Adrenal gland (tissue), 12 donors: ENCODE data around the gene PFKFB1. TPM values are rescaled to one million over a fixed set of nuclear protein-coding genes. Genes with fewer than 3 reads are reported as not detected.

Source experiments
- DNase-seq, 7 donors: peaks; one replicate each; pipeline ENCODE4 v3.0.0-alpha.2; 2019 to 2020
- H3K27ac ChIP-seq, 5 donors: fragments of 200-600 bp; sonication (generic) in 4 of 5; 1 replicate in 3 of 5; 2 replicates in 2 of 5; pipeline versions ENCODE4 v1.5.1 to v1.8.0; 2016 to 2020; ENCODE audit warnings: mild to moderate bottlenecking in 1 of 5
- H3K27me3 ChIP-seq: fragments of 200-600 bp; 2 replicates; pipeline ENCODE4 v1.8.0; 2021
- H3K36me3 ChIP-seq, 2 donors: fragments of 200-600 bp; replicated peaks in 1 of 2; 1 replicate in 1 of 2; 2 replicates in 1 of 2; pipeline versions ENCODE4 v1.5.1 to v1.8.0; 2018 to 2022
- H3K4me1 ChIP-seq, 2 donors: fragments of 200-600 bp; replicated peaks in 1 of 2; 1 replicate in 1 of 2; 2 replicates in 1 of 2; pipeline versions ENCODE4 v1.5.1 to v1.8.0; 2018 to 2021
- H3K4me3 ChIP-seq, 4 donors: fragments of 200-600 bp; sonication (generic) in 3 of 4; one replicate each; pipeline ENCODE4 v1.5.1; 2016 to 2018
- H3K9me3 ChIP-seq, 3 donors: fragments of 200-600 bp; sonication (generic) in 1 of 3; replicated peaks in 1 of 3; 1 replicate in 2 of 3; 2 replicates in 1 of 3; pipeline versions ENCODE4 v1.5.1 to v1.8.0; 2016 to 2021
- POLR2A ChIP-seq, 2 donors: fragments of 450-650 bp; IDR thresholded peaks; one replicate each; pipeline ENCODE4 v1.6.1; 2017; ENCODE audit warnings: antibody characterized with exemption in 2 of 2, mild to moderate bottlenecking in 2 of 2, moderate library complexity in 1 of 2
- WGBS, 4 donors: extraction: QIAGEN DNeasy Blood & Tissue Kit in 2 of 4; methylation state at CpG; one replicate each; pipeline versions ENCODE4 v1.1.5 to v1.1.7; 2013 to 2017; 5-methylcytosine and 5-hydroxymethylcytosine counted together
- intact Hi-C, 2 donors: fragments of 100-400 bp; cut with DNase I; formaldehyde crosslinking; loops; one replicate each; pipeline versions ENCODE4 v1.14.1 to v1.15.0; 2022 to 2023
- polyA plus RNA-seq, 3 donors: library from polyadenylated mRNA; stranded (reverse); fragments of 200-250 nt in 2 of 3; fragments of 350-450 nt in 1 of 3; fragmentation: Illumina TruSeq in 1 of 3; extraction: RNeasy Lipid Tissue Mini Kit (QIAGEN cat#74804) in 1 of 3; gene quantifications; one replicate each; pipeline ENCODE4 v1.2.3, GENCODE V29; 2013 to 2014
- total RNA-seq, 9 donors: library from RNA; depleted of rRNA in 4 of 9; stranded (reverse); fragments of >200 nt in 4 of 9; fragments of 120-200 nt in 1 of 9; fragmentation: NEBNext Ultra II Directional in 1 of 9; extraction: Animal tissue kit (Norgen Biotek cat#: 25700) in 1 of 9; gene quantifications; one replicate each; pipeline versions ENCODE4 v1.1.0 to v1.2.4, GENCODE V29; 2013 to 2023
- TF ChIP-seq, protein P1 (sequence below), 6 experiments: fragments of 450-650 bp in 4 of 6; fragments of 200-600 bp in 2 of 6; sonication (generic) in 1 of 6; IDR thresholded peaks; 1 replicate in 5 of 6; 2 replicates in 1 of 6; pipeline versions ENCODE4 v1.5.1 to v1.8.0; 2016 to 2021; ENCODE audit warnings: antibody characterized with exemption in 6 of 6, mild to moderate bottlenecking in 2 of 6, moderate library complexity in 1 of 6
- donor health status: healthy with polysubstance abuse.
- donor health status: Bipolar disorder and iron deficiency.
- donor health status: DM: yes; HTN: yes; CAD: no.
- donor health status: DM: no; HTN: no; CAD: no.
- donor health status: DM: no; HTN: no; CAD: no.
- donor health status: DM: yes; HTN: yes; CAD: no.

The PFKFB1 gene
- total and polyA plus RNA-seq, 12 donors, result 0.25 to 4.1 (median 0.41) TPM; not detected in 3

DNA sequence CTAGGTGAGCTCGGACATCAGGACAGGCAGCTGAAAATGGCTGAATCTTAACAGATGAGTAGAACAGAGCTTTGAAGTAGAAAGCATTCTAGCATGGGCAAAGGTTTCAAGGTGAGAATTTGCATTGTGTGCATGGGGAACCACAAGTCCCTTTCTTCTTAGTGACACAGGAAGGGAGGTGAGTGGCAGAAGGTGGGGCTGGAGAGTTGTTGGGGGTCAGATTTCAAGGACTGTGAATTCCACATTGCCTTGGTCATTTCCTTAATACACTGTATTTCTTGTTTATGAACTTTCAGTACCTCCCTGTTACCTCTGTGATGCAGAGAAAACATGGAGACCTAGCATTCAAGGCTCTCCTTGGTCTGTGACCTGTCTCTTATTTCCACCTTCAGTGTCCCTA is 10.2 kb upstream of the PFKFB1 start:
- H3K4me1 ChIP-seq, result peaks cover 0 to 7% of the 10 kb centered on the region in 2 donors
- intact Hi-C loops, result no loop called here

DNA sequence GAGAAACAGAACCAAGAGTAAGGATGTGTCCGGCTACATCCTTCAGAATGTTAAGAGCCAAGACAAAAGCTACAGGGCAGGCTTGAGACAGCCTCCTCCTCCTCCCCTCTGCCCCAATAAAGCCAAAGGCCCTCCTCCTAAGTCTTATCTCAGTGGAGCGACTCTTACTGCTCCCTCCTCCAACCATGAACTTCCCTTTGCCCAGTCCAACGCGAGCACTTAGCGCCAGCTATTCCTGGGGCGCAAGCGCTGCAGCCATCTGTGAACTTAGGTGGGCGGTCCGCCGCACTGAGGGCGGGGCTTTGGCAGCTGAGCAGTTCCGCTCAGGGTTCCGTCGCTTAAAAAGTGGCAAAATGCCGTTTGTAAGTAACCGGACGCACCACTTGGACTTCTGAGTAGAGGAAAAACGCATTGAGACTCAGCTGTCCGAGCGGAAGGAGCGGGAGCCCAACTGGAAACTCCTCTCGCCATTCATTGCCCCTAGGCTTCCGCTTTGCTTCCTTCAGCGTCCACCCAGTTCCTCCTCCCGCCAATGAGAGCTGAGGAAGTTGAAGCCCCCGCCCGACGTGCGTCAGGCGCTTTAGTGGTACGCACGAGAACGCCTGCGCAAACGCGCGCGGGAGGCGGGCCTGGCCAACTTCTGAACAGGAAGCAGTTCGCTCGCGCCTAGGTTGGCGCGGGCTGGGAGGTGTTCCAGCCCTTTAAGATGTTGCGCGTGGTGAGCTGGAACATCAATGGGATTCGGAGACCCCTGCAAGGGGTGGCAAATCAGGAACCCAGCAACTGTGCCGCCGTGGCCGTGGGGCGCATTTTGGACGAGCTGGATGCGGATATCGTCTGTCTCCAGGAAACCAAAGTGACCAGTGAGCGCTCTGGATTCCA is 6.0 kb upstream of the PFKFB1 start, which contains the start of gene APEX2:
Gene APEX2 (plus strand): TSS at position 647 of the 882 bp plus-strand sequence. CDS start 60 bp downstream, at position 707.
- no peaks in the 10 kb centered on the region for H3K9me3 ChIP-seq
- peaks cover 0 to 7% of the 10 kb centered on the region in 2 donors for H3K4me1 ChIP-seq
- H3K36me3 ChIP-seq, result no peaks in the 10 kb centered on the region
- H3K27me3 ChIP-seq, result no peaks in the 10 kb centered on the region
- peak within 1 kb of the TSS in 3 of 4 donors; percentile 25 to 64 (median 49) for H3K4me3 ChIP-seq
- peak within 1 kb of the TSS; percentile 37 to 91 (median 89) for H3K27ac ChIP-seq
- WGBS, 4 donors, result 0 to 54% (median 16%) methylated on average over 29 to 55 of the region's 55 CpGs
- peak; percentile 87 to 96 (median 93) for DNase-seq
- TF ChIP-seq, protein P1, sequence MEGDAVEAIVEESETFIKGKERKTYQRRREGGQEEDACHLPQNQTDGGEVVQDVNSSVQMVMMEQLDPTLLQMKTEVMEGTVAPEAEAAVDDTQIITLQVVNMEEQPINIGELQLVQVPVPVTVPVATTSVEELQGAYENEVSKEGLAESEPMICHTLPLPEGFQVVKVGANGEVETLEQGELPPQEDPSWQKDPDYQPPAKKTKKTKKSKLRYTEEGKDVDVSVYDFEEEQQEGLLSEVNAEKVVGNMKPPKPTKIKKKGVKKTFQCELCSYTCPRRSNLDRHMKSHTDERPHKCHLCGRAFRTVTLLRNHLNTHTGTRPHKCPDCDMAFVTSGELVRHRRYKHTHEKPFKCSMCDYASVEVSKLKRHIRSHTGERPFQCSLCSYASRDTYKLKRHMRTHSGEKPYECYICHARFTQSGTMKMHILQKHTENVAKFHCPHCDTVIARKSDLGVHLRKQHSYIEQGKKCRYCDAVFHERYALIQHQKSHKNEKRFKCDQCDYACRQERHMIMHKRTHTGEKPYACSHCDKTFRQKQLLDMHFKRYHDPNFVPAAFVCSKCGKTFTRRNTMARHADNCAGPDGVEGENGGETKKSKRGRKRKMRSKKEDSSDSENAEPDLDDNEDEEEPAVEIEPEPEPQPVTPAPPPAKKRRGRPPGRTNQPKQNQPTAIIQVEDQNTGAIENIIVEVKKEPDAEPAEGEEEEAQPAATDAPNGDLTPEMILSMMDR (IDR thresholded peaks at IDR 0.05), result no peak
- TF ChIP-seq POLR2A (IDR thresholded peaks at IDR 0.05), result peak; percentile 50 to 74
- intact Hi-C loops, result no loop called here

More for the DNA sequence above, 10.2 kb upstream of the PFKFB1 start:
- Histone ChIP-seq H3K27me3 (no peaks in the 10 kb centered on the region), H3K4me3 (no peak overlapping the region), H3K9me3 (no peaks in the 10 kb centered on the region), H3K27ac (no peak overlapping the region), H3K36me3 (no peaks in the 10 kb centered on the region)
- DNase-seq, result no peak
- WGBS, 4 donors, result 75 to 100% (median 88%) methylated on average over 1 of the region's 1 CpG
- TF ChIP-seq POLR2A (IDR thresholded peaks at IDR 0.05), result no peak
- TF ChIP-seq, protein P1 (IDR thresholded peaks at IDR 0.05), result no peak

- H3K36me3 ChIP-seq, result no peaks in the 10 kb centered on the region
- H3K4me3 ChIP-seq, result no peak overlapping the region
- DNase-seq, result no peak
- peaks cover 11% of the 10 kb centered on the region for H3K27me3 ChIP-seq
- H3K9me3 ChIP-seq, result no peaks in the 10 kb centered on the region
- no peaks in the 10 kb centered on the region for H3K4me1 ChIP-seq
- intact Hi-C loops, result no loop called here
- TF ChIP-seq POLR2A (IDR thresholded peaks at IDR 0.05), result no peak
- TF ChIP-seq, protein P1 (IDR thresholded peaks at IDR 0.05), result no peak
- H3K27ac ChIP-seq, result no peak overlapping the region
These were observed 1.6 kb upstream of the PFKFB1 start for GRCh38 chrX:54995621-54996020.

DNA sequence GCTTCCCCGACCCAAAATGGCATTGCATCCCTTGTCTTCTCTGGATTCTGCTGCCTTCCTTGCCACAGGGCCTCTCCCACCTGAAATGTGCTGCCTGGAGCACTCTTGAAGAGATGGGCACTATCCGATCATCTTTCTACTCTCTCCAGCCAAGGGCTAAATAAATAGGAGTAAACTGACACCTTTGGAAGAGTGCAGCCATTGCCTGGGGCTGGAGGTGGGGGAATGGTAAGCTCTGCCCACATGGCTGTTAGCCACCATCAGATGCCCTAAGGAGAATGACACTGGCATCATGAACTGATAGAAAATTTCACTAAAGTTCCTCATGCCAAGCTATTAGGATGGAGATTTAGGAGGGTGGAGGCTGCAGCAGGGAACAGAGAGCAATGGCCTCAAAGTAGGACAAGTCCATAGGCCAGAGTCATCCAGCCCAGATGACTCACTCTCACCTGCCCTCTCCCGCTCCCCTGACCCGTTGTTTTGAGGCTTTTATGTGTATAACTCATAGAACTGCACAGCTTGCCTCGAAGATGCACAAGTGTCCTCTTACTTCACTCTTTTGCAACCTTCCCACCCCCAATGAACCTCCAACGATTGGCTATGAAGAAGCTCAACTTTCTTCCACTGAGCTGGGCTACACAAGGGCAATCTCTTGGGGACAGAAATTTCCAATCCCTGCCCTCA is 822 bp upstream of the PFKFB1 start:
- intact Hi-C loops, result no loop called here
- Histone ChIP-seq H3K9me3 (no peaks in the 10 kb centered on the region), H3K27me3 (peaks cover 11% of the 10 kb centered on the region), H3K4me1 (no peaks in the 10 kb centered on the region), H3K36me3 (no peaks in the 10 kb centered on the region), H3K27ac (no peak overlapping the region), H3K4me3 (no peak overlapping the region)
- DNase-seq, result peak in 2 of 7 donors; percentile 5 to 46
- 59 to 65% (median 63%) methylated on average over 3 to 6 of the region's 6 CpGs for WGBS, 4 donors
- TF ChIP-seq POLR2A (IDR thresholded peaks at IDR 0.05), result no peak
- TF ChIP-seq, protein P1 (IDR thresholded peaks at IDR 0.05), result no peak
